ENCODE results near the gene TRIM24.

TRIM24 gene

DNA sequence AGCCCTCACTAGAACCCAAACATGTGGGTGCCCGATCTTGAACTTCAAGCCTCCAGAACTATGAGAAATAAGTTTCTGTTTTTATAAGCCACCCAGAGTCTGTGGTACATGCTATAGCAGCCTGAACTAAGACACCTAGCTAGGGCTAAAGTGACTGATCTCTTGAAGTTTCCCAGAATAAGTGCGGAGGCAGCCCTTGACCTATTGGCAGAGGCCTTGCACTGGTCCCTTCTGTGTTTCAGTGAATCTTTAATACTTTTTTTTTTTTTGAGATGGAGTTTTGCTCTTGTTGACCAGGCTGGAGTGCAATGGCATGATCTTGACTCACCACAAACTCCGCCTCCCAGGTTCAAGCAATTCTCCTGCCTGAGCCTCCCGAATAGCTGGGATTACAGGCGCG is 156.0 kb downstream of the TRIM24 start:
- TF ChIP-seq FOXP2 (optimal IDR thresholded peaks at IDR 0.05; ENCODE audit: borderline replicate concordance, extremely low read depth, extremely low read length, insufficient read depth) (no peak), POLR2AphosphoS5 (IDR thresholded peaks at IDR 0.05; ENCODE audit: low read depth, low read length) (no peak), TAF1 (IDR thresholded peaks at IDR 0.05; ENCODE audit: borderline replicate concordance, insufficient read depth, low read length) (no peak)

GRCh38 chr7:138618506-138618905 is 158.4 kb downstream of the TRIM24 start:
- TF ChIP-seq SIN3A (IDR thresholded peaks at IDR 0.05; ENCODE audit: borderline replicate concordance, insufficient read depth, low read length) (no peak), TAF1 (IDR thresholded peaks at IDR 0.05; ENCODE audit: borderline replicate concordance, insufficient read depth, low read length) (no peak), FOXP2 (optimal IDR thresholded peaks at IDR 0.05; ENCODE audit: borderline replicate concordance, extremely low read depth, extremely low read length, insufficient read depth) (no peak), POLR2AphosphoS5 (IDR thresholded peaks at IDR 0.05; ENCODE audit: low read depth, low read length) (no peak)
- TF ChIP-seq, protein P1, sequence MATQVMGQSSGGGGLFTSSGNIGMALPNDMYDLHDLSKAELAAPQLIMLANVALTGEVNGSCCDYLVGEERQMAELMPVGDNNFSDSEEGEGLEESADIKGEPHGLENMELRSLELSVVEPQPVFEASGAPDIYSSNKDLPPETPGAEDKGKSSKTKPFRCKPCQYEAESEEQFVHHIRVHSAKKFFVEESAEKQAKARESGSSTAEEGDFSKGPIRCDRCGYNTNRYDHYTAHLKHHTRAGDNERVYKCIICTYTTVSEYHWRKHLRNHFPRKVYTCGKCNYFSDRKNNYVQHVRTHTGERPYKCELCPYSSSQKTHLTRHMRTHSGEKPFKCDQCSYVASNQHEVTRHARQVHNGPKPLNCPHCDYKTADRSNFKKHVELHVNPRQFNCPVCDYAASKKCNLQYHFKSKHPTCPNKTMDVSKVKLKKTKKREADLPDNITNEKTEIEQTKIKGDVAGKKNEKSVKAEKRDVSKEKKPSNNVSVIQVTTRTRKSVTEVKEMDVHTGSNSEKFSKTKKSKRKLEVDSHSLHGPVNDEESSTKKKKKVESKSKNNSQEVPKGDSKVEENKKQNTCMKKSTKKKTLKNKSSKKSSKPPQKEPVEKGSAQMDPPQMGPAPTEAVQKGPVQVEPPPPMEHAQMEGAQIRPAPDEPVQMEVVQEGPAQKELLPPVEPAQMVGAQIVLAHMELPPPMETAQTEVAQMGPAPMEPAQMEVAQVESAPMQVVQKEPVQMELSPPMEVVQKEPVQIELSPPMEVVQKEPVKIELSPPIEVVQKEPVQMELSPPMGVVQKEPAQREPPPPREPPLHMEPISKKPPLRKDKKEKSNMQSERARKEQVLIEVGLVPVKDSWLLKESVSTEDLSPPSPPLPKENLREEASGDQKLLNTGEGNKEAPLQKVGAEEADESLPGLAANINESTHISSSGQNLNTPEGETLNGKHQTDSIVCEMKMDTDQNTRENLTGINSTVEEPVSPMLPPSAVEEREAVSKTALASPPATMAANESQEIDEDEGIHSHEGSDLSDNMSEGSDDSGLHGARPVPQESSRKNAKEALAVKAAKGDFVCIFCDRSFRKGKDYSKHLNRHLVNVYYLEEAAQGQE (IDR thresholded peaks at IDR 0.05; ENCODE audit: insufficient read depth in 1 of 2, low read depth in 2 of 2, low read length in 2 of 2), result no peak

DNA sequence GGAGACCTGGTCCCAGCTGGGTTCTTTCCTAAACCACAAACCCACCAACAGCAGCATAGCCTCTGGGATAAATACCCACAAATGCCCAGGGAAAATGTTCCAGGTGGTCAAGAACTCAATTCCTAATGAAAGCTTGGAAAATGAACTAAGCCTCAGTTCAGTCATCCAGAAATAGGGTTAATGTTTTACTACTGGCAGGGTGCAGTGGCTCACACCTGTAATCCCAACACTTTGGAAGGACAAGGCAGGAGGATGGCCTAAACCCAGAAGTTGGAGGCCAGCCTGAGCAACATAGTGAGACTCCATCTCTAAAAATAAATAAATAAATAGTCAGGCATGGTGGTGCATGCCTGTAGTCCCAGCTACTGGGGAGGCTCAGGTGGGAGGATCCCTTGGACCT is 158.9 kb downstream of the TRIM24 start:
- TF ChIP-seq SIN3A (IDR thresholded peaks at IDR 0.05; ENCODE audit: borderline replicate concordance, insufficient read depth, low read length) (no peak), TAF1 (IDR thresholded peaks at IDR 0.05; ENCODE audit: borderline replicate concordance, insufficient read depth, low read length) (no peak), FOXP2 (optimal IDR thresholded peaks at IDR 0.05; ENCODE audit: borderline replicate concordance, extremely low read depth, extremely low read length, insufficient read depth) (no peak), POLR2AphosphoS5 (IDR thresholded peaks at IDR 0.05; ENCODE audit: low read depth, low read length) (no peak)
- TF ChIP-seq, protein P1 (IDR thresholded peaks at IDR 0.05; ENCODE audit: insufficient read depth in 1 of 2, low read depth in 2 of 2, low read length in 2 of 2), result no peak

- TF ChIP-seq POLR2AphosphoS5 (IDR thresholded peaks at IDR 0.05; ENCODE audit: low read depth, low read length) (no peak), SIN3A (IDR thresholded peaks at IDR 0.05; ENCODE audit: borderline replicate concordance, insufficient read depth, low read length) (no peak), FOXP2 (optimal IDR thresholded peaks at IDR 0.05; ENCODE audit: borderline replicate concordance, extremely low read depth, extremely low read length, insufficient read depth) (no peak), TAF1 (IDR thresholded peaks at IDR 0.05; ENCODE audit: borderline replicate concordance, insufficient read depth, low read length) (no peak)
These were observed 162.8 kb downstream of the TRIM24 start for GRCh38 chr7:138622841-138623240.

DNA sequence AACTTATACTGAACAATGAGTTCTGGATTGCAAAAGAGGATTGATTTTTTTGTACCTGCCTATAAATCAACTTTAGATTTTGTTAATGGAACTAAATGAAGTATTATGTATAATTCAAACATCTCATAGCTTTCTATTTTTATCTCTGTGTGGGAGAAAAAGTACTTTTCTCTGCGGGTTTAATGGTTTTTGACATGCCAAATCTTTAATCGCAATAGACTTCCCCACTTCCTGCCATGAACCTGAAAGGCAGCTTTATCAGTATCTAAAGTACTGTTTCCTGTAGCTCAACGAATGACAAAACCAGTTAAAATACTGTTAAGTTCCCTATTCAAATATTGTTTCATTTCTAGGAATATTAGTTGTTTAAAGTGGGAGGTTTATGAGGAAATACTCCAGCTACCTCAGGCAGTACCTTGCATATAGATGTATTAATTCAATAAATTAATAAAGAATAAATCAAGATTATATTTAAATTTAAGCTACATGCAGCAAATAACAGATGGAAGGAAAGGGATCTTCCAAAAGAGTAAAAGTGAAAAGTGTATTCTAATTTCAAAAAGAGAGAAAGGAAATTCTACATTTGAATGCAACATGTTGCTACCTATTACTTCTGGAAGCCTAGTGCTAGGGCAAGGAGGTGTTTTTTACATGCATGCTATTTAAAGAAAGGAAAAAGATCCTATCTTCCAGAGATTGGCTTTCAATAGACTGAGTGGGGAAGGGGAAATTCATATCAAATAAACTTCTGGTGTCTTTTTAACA is 165.2 kb downstream of the TRIM24 start:
- no peak for TF ChIP-seq TAF1 (IDR thresholded peaks at IDR 0.05; ENCODE audit: borderline replicate concordance, insufficient read depth, low read length)
- no peak for TF ChIP-seq FOXP2 (optimal IDR thresholded peaks at IDR 0.05; ENCODE audit: borderline replicate concordance, extremely low read depth, extremely low read length, insufficient read depth)
- no peak for TF ChIP-seq POLR2AphosphoS5 (IDR thresholded peaks at IDR 0.05; ENCODE audit: low read depth, low read length)
- no peak for TF ChIP-seq SIN3A (IDR thresholded peaks at IDR 0.05; ENCODE audit: borderline replicate concordance, insufficient read depth, low read length)
- TF ChIP-seq, protein P1 (IDR thresholded peaks at IDR 0.05; ENCODE audit: insufficient read depth in 1 of 2, low read depth in 2 of 2, low read length in 2 of 2), result no peak

- TF ChIP-seq, protein P1 (IDR thresholded peaks at IDR 0.05; ENCODE audit: insufficient read depth in 1 of 2, low read depth in 2 of 2, low read length in 2 of 2), result no peak
- TF ChIP-seq FOXP2 (optimal IDR thresholded peaks at IDR 0.05; ENCODE audit: borderline replicate concordance, extremely low read depth, extremely low read length, insufficient read depth) (no peak), POLR2AphosphoS5 (IDR thresholded peaks at IDR 0.05; ENCODE audit: low read depth, low read length) (no peak), SIN3A (IDR thresholded peaks at IDR 0.05; ENCODE audit: borderline replicate concordance, insufficient read depth, low read length) (no peak), TAF1 (IDR thresholded peaks at IDR 0.05; ENCODE audit: borderline replicate concordance, insufficient read depth, low read length) (no peak)
These were observed 165.8 kb downstream of the TRIM24 start for GRCh38 chr7:138625849-138626230.
